ENCODE measurements around the gene FHAD1. TPM values are rescaled to one million over a fixed set of nuclear protein-coding genes. Genes with fewer than 3 reads are reported as not detected.

The FHAD1 gene
- total and polyA plus RNA-seq, 9 of the 15 experiments (the other 6 are each of a cell fraction or from before 2014, with no cell fraction given), result 0.32 to 2.1 (median 1.5) TPM; not detected in 1

GRCh38 chr1:15206418-15207030, 40.5 kb upstream of the FHAD1 start:
- TF ChIP-seq, protein P1, sequence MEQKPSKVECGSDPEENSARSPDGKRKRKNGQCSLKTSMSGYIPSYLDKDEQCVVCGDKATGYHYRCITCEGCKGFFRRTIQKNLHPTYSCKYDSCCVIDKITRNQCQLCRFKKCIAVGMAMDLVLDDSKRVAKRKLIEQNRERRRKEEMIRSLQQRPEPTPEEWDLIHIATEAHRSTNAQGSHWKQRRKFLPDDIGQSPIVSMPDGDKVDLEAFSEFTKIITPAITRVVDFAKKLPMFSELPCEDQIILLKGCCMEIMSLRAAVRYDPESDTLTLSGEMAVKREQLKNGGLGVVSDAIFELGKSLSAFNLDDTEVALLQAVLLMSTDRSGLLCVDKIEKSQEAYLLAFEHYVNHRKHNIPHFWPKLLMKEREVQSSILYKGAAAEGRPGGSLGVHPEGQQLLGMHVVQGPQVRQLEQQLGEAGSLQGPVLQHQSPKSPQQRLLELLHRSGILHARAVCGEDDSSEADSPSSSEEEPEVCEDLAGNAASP (IDR thresholded peaks at IDR 0.05), result no peak
- TF ChIP-seq USF1 (CRISPR knock-in tag; IDR thresholded peaks at IDR 0.05) (no peak), TFAP4 (CRISPR knock-in tag; IDR thresholded peaks at IDR 0.05; ENCODE audit: borderline replicate concordance) (no peak), L3MBTL2 (IDR thresholded peaks at IDR 0.05) (no peak), HMG20B (CRISPR knock-in tag; IDR thresholded peaks at IDR 0.05) (no peak), ZNF175 (CRISPR knock-in tag; IDR thresholded peaks at IDR 0.05; ENCODE audit: low read depth) (no peak), ZNF140 (CRISPR knock-in tag; IDR thresholded peaks at IDR 0.05) (no peak), ZNF507 (tag; conservative IDR thresholded peaks at IDR 0.05) (no peak)
- TF ChIP-seq, protein P2, sequence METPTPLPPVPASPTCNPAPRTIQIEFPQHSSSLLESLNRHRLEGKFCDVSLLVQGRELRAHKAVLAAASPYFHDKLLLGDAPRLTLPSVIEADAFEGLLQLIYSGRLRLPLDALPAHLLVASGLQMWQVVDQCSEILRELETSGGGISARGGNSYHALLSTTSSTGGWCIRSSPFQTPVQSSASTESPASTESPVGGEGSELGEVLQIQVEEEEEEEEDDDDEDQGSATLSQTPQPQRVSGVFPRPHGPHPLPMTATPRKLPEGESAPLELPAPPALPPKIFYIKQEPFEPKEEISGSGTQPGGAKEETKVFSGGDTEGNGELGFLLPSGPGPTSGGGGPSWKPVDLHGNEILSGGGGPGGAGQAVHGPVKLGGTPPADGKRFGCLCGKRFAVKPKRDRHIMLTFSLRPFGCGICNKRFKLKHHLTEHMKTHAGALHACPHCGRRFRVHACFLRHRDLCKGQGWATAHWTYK (CRISPR knock-in tag; IDR thresholded peaks at IDR 0.05), result no peak

More at GRCh38 chr1:15206418-15207030, 40.5 kb upstream of the FHAD1 start:
- intact Hi-C loops (cut with micrococcal nuclease), result no loop called here
- Histone ChIP-seq H3K4me3 (no peak overlapping the region), H2AFZ (ENCODE audit: low read depth, low read length) (no peak overlapping the region), H3K9ac (ENCODE audit: insufficient read depth in 1 of 2, low read depth in 2 of 2, low read length in 2 of 2) (no peak overlapping the region), H4K20me1 (replicated peaks; ENCODE audit: control insufficient read depth, insufficient read depth, low read length) (peaks cover 3% of the 10 kb centered on the region; the same call in 1 of the 2 replicates), H3K36me3 (ENCODE audit: control insufficient read depth, insufficient read depth, low read length) (no peaks in the 10 kb centered on the region), H3K79me2 (ENCODE audit: control insufficient read depth, insufficient read depth, low read length) (no peaks in the 10 kb centered on the region), H3K27ac (ENCODE audit: extremely low read depth, low read depth, low read length) (no peak overlapping the region), H3K9me3 (replicated peaks; ENCODE audit: control insufficient read depth, insufficient read depth, low read depth, low read length) (no peaks in the 10 kb centered on the region), H3K4me2 (ENCODE audit: insufficient read depth, low read length) (no peak overlapping the region), H3K4me1 (replicated peaks in 1 of 2; ENCODE audit: control insufficient read depth in 2 of 2, insufficient read depth in 2 of 2, low read length in 2 of 2) (no peaks in the 10 kb centered on the region; a peak in 1 of 5 replicates), H3K9me1 (ENCODE audit: control insufficient read depth, insufficient read depth, low read length) (no peaks in the 10 kb centered on the region), H3K27me3 (ENCODE audit: control insufficient read depth in 2 of 2, insufficient read depth in 2 of 2, low read length in 2 of 2) (peaks cover 41 to 72% of the 10 kb centered on the region in 2 experiments)
- ChIA-PET POLR2A (interaction anchor here (1.3 kb wide), 1 partner anchor 10 kb away, joined by 4 read pairs; no protein-coding TSS in a partner anchor), CTCF (ENCODE audit: low intra/inter-chr PET ratio) (interaction anchor here (0.7 kb wide), 1 partner anchor 78 kb away, joined by 3 read pairs; no protein-coding TSS in a partner anchor)
- under 1% methylated on average over 8 of the region's 8 CpGs for WGBS (ENCODE audit: insufficient coverage, low coverage, missing lambda C conversion rate)
- no peak for DNase-seq (ENCODE audit: extremely low read depth in 1 of 4, low spot score in 3 of 4)
- BruUV-seq (replicated peaks), result no TSS peak
- ATAC-seq, result no peak
- FAIRE-seq, result no peak
- in situ Hi-C loops (cut with MboI), result no loop called here

All from K562 (cell line).